Measurements from ENCODE around the gene RAF1. TPM values are rescaled to one million over a fixed set of nuclear protein-coding genes. Genes with fewer than 3 reads are reported as not detected.
A peak's percentile ranks its signal among the peaks of the same experiment; 100 is the strongest.
"Not testable (repeated sequence)": the region's sequence is repeated elsewhere in the genome, so short reads cannot be mapped to it uniquely, and the experiment has no call there.

The RAF1 gene
- total and polyA plus RNA-seq, 7 experiments from 2014 or later, result 50.2 to 129 (median 114) TPM

DNA sequence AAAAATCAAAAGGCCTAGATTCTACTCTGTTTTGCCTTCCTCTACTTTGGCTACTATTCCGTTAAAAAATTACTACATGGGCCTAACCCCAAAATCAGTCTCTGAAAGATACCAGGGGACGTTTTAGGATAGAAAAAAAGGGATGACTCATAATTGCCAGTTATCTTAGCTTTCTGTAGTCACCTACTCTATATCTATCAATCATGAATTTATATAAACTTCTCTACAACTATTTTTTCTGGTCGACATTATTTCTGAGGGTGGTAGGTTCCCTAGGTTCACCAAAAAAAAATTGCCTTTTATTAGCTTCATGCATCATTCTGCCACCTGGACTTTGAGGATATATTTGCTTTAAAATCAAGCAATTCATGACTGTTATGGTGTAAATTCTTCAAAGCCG is 36.5 kb downstream of the RAF1 start:
- peaks cover 0 to 8% (median 1%) of the 10 kb centered on the region in 5 donors for H3K36me3 Mint-ChIP-seq
- Histone ChIP-seq H3K27me3 (ENCODE audit: control insufficient read depth in 2 of 2, insufficient read depth in 2 of 2, low read length in 2 of 2) (no peaks in the 10 kb centered on the region), H3K27ac (ENCODE audit: low read depth, low read length) (no peak overlapping the region), H3K4me1 (ENCODE audit: control insufficient read depth in 2 of 2, insufficient read depth in 2 of 2, low read length in 2 of 2) (peaks cover 10 to 19% of the 10 kb centered on the region in 2 donors), H3K4me3 (ENCODE audit: low read length) (no peak overlapping the region), H3K9me3 (ENCODE audit: control insufficient read depth in 2 of 3, low read length in 3 of 3) (no peaks in the 10 kb centered on the region), H3K36me3 (ENCODE audit: control insufficient read depth in 2 of 3, insufficient read depth in 3 of 3, low read length in 3 of 3) (no peaks in the 10 kb centered on the region)
- intact Hi-C loops (cut with micrococcal nuclease), result loop anchor here in 1 of 2 donors (5.0 kb wide), 1 partner anchor 35 kb away; the partner anchor contains the start of gene RAF1
- H3K27me3 Mint-ChIP-seq, result no peaks in the 10 kb centered on the region
- ATAC-seq, result no peak
- peak overlapping the region in 8 of 10 donors; percentile 0 to 69 (median 18) for H3K4me3 Mint-ChIP-seq
- peaks cover 28 to 76% (median 69%) of the 10 kb centered on the region in 7 donors for H3K4me1 Mint-ChIP-seq
- DNase-seq, result no peak
- H3K9me3 Mint-ChIP-seq, result peaks cover 0 to 1% (median 0%) of the 10 kb centered on the region in 11 donors
- H3K27ac Mint-ChIP-seq, result peak overlapping the region in 8 of 9 donors; percentile 0 to 89 (median 30)
- POLR2A ChIA-PET, result interaction anchor here (0.7 kb wide), 1 partner anchor 21 kb away, joined by 4 read pairs; no protein-coding TSS in a partner anchor
- CTCF ChIA-PET, result interaction anchor here (0.6 kb wide), 1 partner anchor 1485 kb away, joined by 4 read pairs; no protein-coding TSS in a partner anchor

GRCh38 chr3:12624964-12625363 is 39.0 kb downstream of the RAF1 start:
- CTCF ChIA-PET; DNase-seq; H3K27me3 ChIP-seq (ENCODE audit: control insufficient read depth in 2 of 2, insufficient read depth in 2 of 2, low read length in 2 of 2); ATAC-seq; H3K4me3 ChIP-seq (ENCODE audit: low read length); H3K9me3 Mint-ChIP-seq; H3K9me3 ChIP-seq (ENCODE audit: control insufficient read depth in 2 of 3, low read length in 3 of 3); H3K36me3 Mint-ChIP-seq; H3K36me3 ChIP-seq (ENCODE audit: control insufficient read depth in 2 of 3, insufficient read depth in 3 of 3, low read length in 3 of 3); H3K27me3 Mint-ChIP-seq; H3K27ac ChIP-seq (ENCODE audit: low read depth, low read length): not testable (repeated sequence)
- peak overlapping the region in 7 of 10 donors; percentile 45 to 88 (median 81) for H3K4me3 Mint-ChIP-seq
- peak overlapping the region in 8 of 9 donors; percentile 20 to 96 (median 84) for H3K27ac Mint-ChIP-seq
- POLR2A ChIA-PET, result interaction anchor here (1.1 kb wide), 1 partner anchor 12 kb away, joined by 7 read pairs; no protein-coding TSS in a partner anchor
- intact Hi-C loops (cut with micrococcal nuclease), result loop anchor here in 1 of 2 donors (5.0 kb wide), 1 partner anchor 37 kb away; the partner anchor contains the start of gene RAF1
- peaks cover 36 to 76% (median 70%) of the 10 kb centered on the region in 7 donors for H3K4me1 Mint-ChIP-seq
- peaks cover 13% of the 10 kb centered on the region in 2 donors for H3K4me1 ChIP-seq (ENCODE audit: control insufficient read depth in 2 of 2, insufficient read depth in 2 of 2, low read length in 2 of 2)

DNA sequence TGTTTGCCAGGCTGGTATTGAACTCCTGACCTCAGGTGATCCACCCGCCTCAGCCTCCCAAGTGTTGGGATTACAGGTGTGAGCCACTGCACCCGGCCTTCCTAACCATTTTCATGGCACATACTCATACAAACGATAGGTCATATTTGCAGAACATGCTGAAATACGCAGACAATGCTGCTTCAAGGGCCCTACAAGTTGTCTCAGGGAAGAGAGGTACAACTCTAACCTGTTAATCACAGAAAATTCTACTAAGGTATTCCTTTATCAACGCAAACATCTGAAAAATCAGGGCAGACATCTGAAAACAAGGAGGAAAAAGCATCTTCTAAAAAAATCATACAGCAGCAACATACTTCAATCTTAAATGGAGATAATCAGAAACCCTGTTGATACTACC is 39.9 kb downstream of the RAF1 start:
- Mint-ChIP-seq H3K9me3 (peaks cover 0 to 1% (median 0%) of the 10 kb centered on the region in 11 donors), H3K27me3 (no peaks in the 10 kb centered on the region), H3K4me3 (peak overlapping the region in 3 of 10 donors; percentile 12 to 51 (median 21)), H3K36me3 (peaks cover 0 to 10% (median 0%) of the 10 kb centered on the region in 5 donors), H3K4me1 (peaks cover 35 to 70% (median 66%) of the 10 kb centered on the region in 7 donors), H3K27ac (peak overlapping the region in 7 of 9 donors; percentile 15 to 81 (median 61))
- peaks cover 13% of the 10 kb centered on the region in 2 donors for H3K4me1 ChIP-seq (ENCODE audit: control insufficient read depth in 2 of 2, insufficient read depth in 2 of 2, low read length in 2 of 2)
- no peaks in the 10 kb centered on the region for H3K9me3 ChIP-seq (ENCODE audit: control insufficient read depth in 2 of 3, low read length in 3 of 3)
- intact Hi-C loops (cut with micrococcal nuclease), result no loop called here
- no peaks in the 10 kb centered on the region for H3K36me3 ChIP-seq (ENCODE audit: control insufficient read depth in 2 of 3, insufficient read depth in 3 of 3, low read length in 3 of 3)
- ChIA-PET POLR2A (no interaction called here), CTCF (interaction anchor here (0.6 kb wide), 1 partner anchor 12 kb away, joined by 5 read pairs; no protein-coding TSS in a partner anchor)
- no peaks in the 10 kb centered on the region for H3K27me3 ChIP-seq (ENCODE audit: control insufficient read depth in 2 of 2, insufficient read depth in 2 of 2, low read length in 2 of 2)
- ATAC-seq (no peak), DNase-seq (no peak)
- H3K27ac ChIP-seq (ENCODE audit: low read depth, low read length), result no peak overlapping the region
- no peak overlapping the region for H3K4me3 ChIP-seq (ENCODE audit: low read length)

GRCh38 chr3:12622335-12622734 is 41.6 kb downstream of the RAF1 start:
- peaks cover 0 to 1% (median 0%) of the 10 kb centered on the region in 11 donors for H3K9me3 Mint-ChIP-seq
- no peak for DNase-seq
- H3K4me1 ChIP-seq (ENCODE audit: control insufficient read depth in 2 of 2, insufficient read depth in 2 of 2, low read length in 2 of 2), result peaks cover 9 to 13% of the 10 kb centered on the region in 2 donors
- H3K4me1 Mint-ChIP-seq, result peaks cover 38 to 69% (median 58%) of the 10 kb centered on the region in 7 donors
- no peaks in the 10 kb centered on the region for H3K27me3 Mint-ChIP-seq
- POLR2A ChIA-PET, result no interaction called here
- H3K36me3 Mint-ChIP-seq, result peaks cover 0 to 19% (median 9%) of the 10 kb centered on the region in 5 donors
- intact Hi-C loops (cut with micrococcal nuclease), result no loop called here
- ATAC-seq, result no peak
- peak overlapping the region in 5 of 10 donors; percentile 0 to 63 (median 48) for H3K4me3 Mint-ChIP-seq
- peak overlapping the region in 7 of 9 donors; percentile 11 to 84 (median 69) for H3K27ac Mint-ChIP-seq
- no peak overlapping the region for H3K27ac ChIP-seq (ENCODE audit: low read depth, low read length)
- CTCF ChIA-PET, result no interaction called here
- H3K27me3 ChIP-seq (ENCODE audit: control insufficient read depth in 2 of 2, insufficient read depth in 2 of 2, low read length in 2 of 2), result no peaks in the 10 kb centered on the region
- peaks cover 0 to 13% (median 6%) of the 10 kb centered on the region in 3 experiments for H3K36me3 ChIP-seq (ENCODE audit: control insufficient read depth in 2 of 3, insufficient read depth in 3 of 3, low read length in 3 of 3)
- H3K4me3 ChIP-seq (ENCODE audit: low read length), result no peak overlapping the region
- H3K9me3 ChIP-seq (ENCODE audit: control insufficient read depth in 2 of 3, low read length in 3 of 3), result no peaks in the 10 kb centered on the region

- peak overlapping the region in 4 of 9 donors; percentile 21 to 84 (median 71) for H3K27ac Mint-ChIP-seq
- POLR2A ChIA-PET, result interaction anchor here (0.6 kb wide), 1 partner anchor 75 kb away, joined by 4 read pairs; no protein-coding TSS in a partner anchor
- intact Hi-C loops (cut with micrococcal nuclease), result no loop called here
Observed at GRCh38 chr3:12620729-12621128, 43.2 kb downstream of the RAF1 start.

GRCh38 chr3:12620305-12620704 is 43.6 kb downstream of the RAF1 start:
- peaks cover 0 to 30% (median 6%) of the 10 kb centered on the region in 3 experiments for H3K36me3 ChIP-seq (ENCODE audit: control insufficient read depth in 2 of 3, insufficient read depth in 3 of 3, low read length in 3 of 3)
- DNase-seq, result no peak
- H3K4me3 ChIP-seq (ENCODE audit: low read length), result no peak overlapping the region
- Mint-ChIP-seq H3K27ac (peak overlapping the region in 3 of 9 donors; percentile 21 to 84 (median 25)), H3K27me3 (no peaks in the 10 kb centered on the region), H3K4me3 (no peak overlapping the region), H3K36me3 (peaks cover 0 to 25% (median 16%) of the 10 kb centered on the region in 5 donors), H3K4me1 (peaks cover 30 to 63% (median 54%) of the 10 kb centered on the region in 7 donors), H3K9me3 (no peaks in the 10 kb centered on the region)
- no peak overlapping the region for H3K27ac ChIP-seq (ENCODE audit: low read depth, low read length)
- ChIA-PET CTCF (no interaction called here), POLR2A (interaction anchor here (0.6 kb wide), 1 partner anchor 75 kb away, joined by 4 read pairs; no protein-coding TSS in a partner anchor)
- no peaks in the 10 kb centered on the region for H3K9me3 ChIP-seq (ENCODE audit: control insufficient read depth in 2 of 3, low read length in 3 of 3)
- no peaks in the 10 kb centered on the region for H3K27me3 ChIP-seq (ENCODE audit: control insufficient read depth in 2 of 2, insufficient read depth in 2 of 2, low read length in 2 of 2)
- peaks cover 3 to 9% of the 10 kb centered on the region in 2 donors for H3K4me1 ChIP-seq (ENCODE audit: control insufficient read depth in 2 of 2, insufficient read depth in 2 of 2, low read length in 2 of 2)
- no peak for ATAC-seq
- intact Hi-C loops (cut with micrococcal nuclease), result no loop called here

More at GRCh38 chr3:12620729-12621128, 43.2 kb downstream of the RAF1 start:
- Histone ChIP-seq H3K4me3 (ENCODE audit: low read length) (no peak overlapping the region), H3K9me3 (ENCODE audit: control insufficient read depth in 2 of 3, low read length in 3 of 3) (no peaks in the 10 kb centered on the region), H3K36me3 (ENCODE audit: control insufficient read depth in 2 of 3, insufficient read depth in 3 of 3, low read length in 3 of 3) (peaks cover 0 to 26% (median 6%) of the 10 kb centered on the region in 3 experiments), H3K27me3 (ENCODE audit: control insufficient read depth in 2 of 2, insufficient read depth in 2 of 2, low read length in 2 of 2) (no peaks in the 10 kb centered on the region), H3K27ac (ENCODE audit: low read depth, low read length) (no peak overlapping the region), H3K4me1 (ENCODE audit: control insufficient read depth in 2 of 2, insufficient read depth in 2 of 2, low read length in 2 of 2) (peaks cover 6 to 13% of the 10 kb centered on the region in 2 donors)
- CTCF ChIA-PET, result no interaction called here
- DNase-seq (no peak), ATAC-seq (no peak)
- H3K36me3 Mint-ChIP-seq, result peaks cover 0 to 25% (median 16%) of the 10 kb centered on the region in 5 donors
- peaks cover 32 to 64% (median 55%) of the 10 kb centered on the region in 7 donors for H3K4me1 Mint-ChIP-seq
- H3K27me3 Mint-ChIP-seq, result no peaks in the 10 kb centered on the region
- H3K9me3 Mint-ChIP-seq, result peaks cover 0 to under 1% (median 0%) of the 10 kb centered on the region in 11 donors
- no peak overlapping the region for H3K4me3 Mint-ChIP-seq

All from naive thymus-derived CD4-positive, alpha-beta T cell (primary cell).